RPMI8226 (cell line): Measurements from ENCODE around the gene CCR5AS.
"Not testable (repeated sequence)": the region's sequence is repeated elsewhere in the genome, so short reads cannot be mapped to it uniquely, and the experiment has no call there.

Experiments
- DNase-seq: peaks from one replicate; pipeline ENCODE4 v3.0.0-alpha.2; 2015

Gene CCR5AS

GRCh38 chr3:46353090-46353489, 53.8 kb downstream of the CCR5AS start:
- no peak for DNase-seq

- no peak for DNase-seq
Observed at GRCh38 chr3:46351646-46352045, 55.2 kb downstream of the CCR5AS start.

- DNase-seq = peak; percentile 90
Observed at GRCh38 chr3:46350262-46350565, 56.7 kb downstream of the CCR5AS start.

- DNase-seq = no peak
Observed at GRCh38 chr3:46349484-46350261, 57.2 kb downstream of the CCR5AS start.

- DNase-seq = no peak
Observed at GRCh38 chr3:46348823-46349482, 57.9 kb downstream of the CCR5AS start.

- no peak for DNase-seq
Observed at GRCh38 chr3:46344476-46344875, 62.4 kb downstream of the CCR5AS start.

- no peak for DNase-seq
Observed at GRCh38 chr3:46338840-46339239, 68.0 kb downstream of the CCR5AS start.

- no peak for DNase-seq
Observed at GRCh38 chr3:46337911-46338310, 69.0 kb downstream of the CCR5AS start.

GRCh38 chr3:46335541-46335940, 71.3 kb downstream of the CCR5AS start:
- DNase-seq = no peak

- no peak for DNase-seq
Observed at GRCh38 chr3:46334741-46335478, 72.0 kb downstream of the CCR5AS start.

GRCh38 chr3:46330676-46331075, 76.2 kb downstream of the CCR5AS start:
- DNase-seq = not testable (repeated sequence)

- peak; percentile 20 for DNase-seq
Observed at GRCh38 chr3:46325645-46326300, 81.1 kb downstream of the CCR5AS start.

- no peak for DNase-seq
Observed at GRCh38 chr3:46324036-46324435, 82.8 kb downstream of the CCR5AS start.

- DNase-seq = peak; percentile 33
Observed at GRCh38 chr3:46321461-46322104, 85.3 kb downstream of the CCR5AS start.

- DNase-seq = no peak
Observed at GRCh38 chr3:46318207-46318927, 88.5 kb downstream of the CCR5AS start.

- DNase-seq = no peak
Observed at GRCh38 chr3:46316206-46316605, 90.7 kb downstream of the CCR5AS start.

- DNase-seq = no peak
Observed at GRCh38 chr3:46314517-46314916, 92.3 kb downstream of the CCR5AS start.
